Measurements from ENCODE around the gene CD69.

Gene CD69

GRCh38 chr12:9792961-9793617, 32.4 kb upstream of the CD69 start:
- no peak overlapping the region for H3K4me3 ChIP-seq (ENCODE audit: low read length)

DNA sequence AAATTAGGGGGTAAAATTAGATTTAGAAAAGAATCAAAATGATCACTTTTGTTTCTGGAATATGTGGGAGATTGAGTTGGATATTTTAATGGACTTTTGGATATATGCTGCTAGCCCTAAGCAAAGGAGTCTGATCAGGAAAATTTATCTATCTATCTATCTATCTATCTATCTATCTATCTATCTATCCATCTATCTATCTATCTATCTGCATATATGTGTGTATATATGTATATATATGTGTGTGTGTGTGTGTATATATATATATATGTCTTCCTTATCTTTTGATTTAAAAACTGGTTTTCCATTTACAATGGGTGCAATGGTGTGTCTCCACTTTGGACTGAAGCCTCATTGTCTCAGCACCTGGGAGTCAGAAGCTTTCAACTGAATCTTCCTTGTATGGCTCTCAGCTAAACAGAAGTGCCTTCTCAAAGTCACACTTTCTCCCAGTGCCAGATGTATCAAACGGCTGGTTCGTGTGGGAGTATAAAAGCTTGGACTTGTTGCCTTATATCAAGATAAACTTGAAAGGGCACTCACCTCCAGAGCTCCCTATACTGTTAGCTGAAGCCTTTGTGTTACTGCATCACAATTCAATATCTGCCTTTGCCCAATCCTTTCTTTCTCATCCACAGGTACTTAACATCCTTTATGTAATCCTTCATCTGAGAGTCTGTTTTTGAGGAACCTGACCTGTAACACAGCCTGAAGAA, 31.6 kb upstream of the CD69 start:
- H3F3A ChIP-seq (ENCODE audit: control insufficient read depth, insufficient read depth): peaks cover 6% of the 10 kb centered on the region
- TF ChIP-seq CTCF (IDR thresholded peaks at IDR 0.05; ENCODE audit: low read depth, low read length, poor library complexity, severe bottlenecking) (no peak), EZH2phosphoT487 (IDR thresholded peaks at IDR 0.05; ENCODE audit: borderline replicate concordance, low read length) (no peak)
- peaks cover 85% of the 10 kb centered on the region for H3K27me3 ChIP-seq (ENCODE audit: control insufficient read depth, low read length)
- H4K20me1 ChIP-seq (ENCODE audit: control insufficient read depth, insufficient read depth, low read depth, low read length): no peaks in the 10 kb centered on the region
- H3K4me3 ChIP-seq (ENCODE audit: low read length): no peak overlapping the region
- peaks cover 21% of the 10 kb centered on the region for H3K4me1 ChIP-seq (ENCODE audit: control insufficient read depth, low read length)
- no peaks in the 10 kb centered on the region for H3K36me3 ChIP-seq (ENCODE audit: control insufficient read depth, low read length)
- H3K9me2 ChIP-seq (replicated peaks; ENCODE audit: control insufficient read depth, low read length): no peaks in the 10 kb centered on the region
- no peak overlapping the region for H3K4me2 ChIP-seq (ENCODE audit: low read length)
- H3K79me2 ChIP-seq (ENCODE audit: control insufficient read depth, low read length): no peaks in the 10 kb centered on the region
- no peak overlapping the region for H3K27ac ChIP-seq (ENCODE audit: low read depth, low read length)
- H3K9me3 ChIP-seq (ENCODE audit: control insufficient read depth, insufficient read depth, low read length): peaks cover 4% of the 10 kb centered on the region; the same call in 1 of the 2 replicates

More at GRCh38 chr12:9792961-9793617, 32.4 kb upstream of the CD69 start:
- Histone ChIP-seq H3K27ac (ENCODE audit: low read depth, low read length) (no peak overlapping the region), H3K4me2 (ENCODE audit: low read length) (peak overlapping the region; percentile 12; the same call in 1 of the 2 replicates), H3K36me3 (ENCODE audit: control insufficient read depth, low read length) (no peaks in the 10 kb centered on the region), H3K4me1 (ENCODE audit: control insufficient read depth, low read length) (peaks cover 23% of the 10 kb centered on the region), H3K9me3 (ENCODE audit: control insufficient read depth, insufficient read depth, low read length) (peaks cover 4% of the 10 kb centered on the region; the same call in 1 of the 2 replicates), H3K79me2 (ENCODE audit: control insufficient read depth, low read length) (no peaks in the 10 kb centered on the region), H3F3A (ENCODE audit: control insufficient read depth, insufficient read depth) (peaks cover 6% of the 10 kb centered on the region), H3K27me3 (ENCODE audit: control insufficient read depth, low read length) (peaks cover 80% of the 10 kb centered on the region), H4K20me1 (ENCODE audit: control insufficient read depth, insufficient read depth, low read depth, low read length) (no peaks in the 10 kb centered on the region), H3K9me2 (replicated peaks; ENCODE audit: control insufficient read depth, low read length) (no peaks in the 10 kb centered on the region)
- TF ChIP-seq CTCF (IDR thresholded peaks at IDR 0.05; ENCODE audit: low read depth, low read length, poor library complexity, severe bottlenecking): no peak
- TF ChIP-seq EZH2phosphoT487 (IDR thresholded peaks at IDR 0.05; ENCODE audit: borderline replicate concordance, low read length): no peak

DNA sequence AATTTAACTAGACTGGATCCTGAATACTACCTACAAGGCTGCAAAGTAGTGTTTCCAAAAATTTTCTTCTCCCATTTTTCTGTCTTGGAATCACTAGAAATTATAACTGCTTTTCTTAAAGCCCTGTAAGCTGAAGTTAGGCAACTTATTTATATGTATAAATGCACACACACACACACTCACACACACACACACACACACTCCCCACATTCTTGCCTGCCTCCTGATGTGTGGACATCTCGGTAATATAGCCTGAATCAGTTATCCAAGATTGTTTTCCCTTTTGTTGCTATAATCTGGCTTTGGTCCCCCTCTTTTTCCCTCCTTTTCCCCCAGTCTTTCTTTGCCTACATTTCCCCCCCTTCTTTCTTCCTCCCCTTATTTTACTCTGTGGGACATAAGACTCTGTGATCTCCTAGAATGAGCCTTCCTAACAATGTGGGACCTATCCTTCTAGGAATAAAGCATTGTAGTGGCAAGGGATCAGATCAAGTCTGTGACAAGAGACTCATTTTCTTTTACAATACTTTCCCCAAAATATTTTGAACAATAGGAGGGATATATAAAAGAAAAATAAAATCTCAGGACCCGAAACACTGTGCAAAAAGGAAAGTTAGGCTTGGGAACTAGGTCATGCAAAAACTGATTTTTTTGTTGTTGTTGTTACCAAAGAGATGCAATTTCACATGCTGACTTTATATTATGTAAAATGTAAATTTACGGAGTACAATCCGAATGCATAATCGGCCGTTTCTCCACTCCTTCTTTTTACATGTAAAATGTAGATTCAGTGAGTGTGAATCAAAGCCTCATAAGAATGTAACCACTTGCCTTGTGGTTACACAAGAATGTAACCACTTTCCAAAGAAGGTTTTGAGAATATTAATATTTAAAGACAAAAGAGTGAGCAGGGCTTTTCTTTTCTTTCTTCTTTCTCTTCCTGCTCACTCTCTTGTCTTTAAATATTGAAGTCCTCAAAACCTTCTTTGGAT, 26.3 kb upstream of the CD69 start:
- peaks cover 4% of the 10 kb centered on the region; the same call in 1 of the 2 replicates for H3K9me3 ChIP-seq (ENCODE audit: control insufficient read depth, insufficient read depth, low read length)
- no peak overlapping the region for H3K4me3 ChIP-seq (ENCODE audit: low read length)
- TF ChIP-seq EZH2phosphoT487 (IDR thresholded peaks at IDR 0.05; ENCODE audit: borderline replicate concordance, low read length) (no peak), CTCF (IDR thresholded peaks at IDR 0.05; ENCODE audit: low read depth, low read length, poor library complexity, severe bottlenecking) (no peak)
- H3K36me3 ChIP-seq (ENCODE audit: control insufficient read depth, low read length): no peaks in the 10 kb centered on the region
- no peak overlapping the region for H3K27ac ChIP-seq (ENCODE audit: low read depth, low read length)
- peaks cover 67% of the 10 kb centered on the region for H3K27me3 ChIP-seq (ENCODE audit: control insufficient read depth, low read length)
- no peaks in the 10 kb centered on the region for H3K9me2 ChIP-seq (replicated peaks; ENCODE audit: control insufficient read depth, low read length)
- H3K4me1 ChIP-seq (ENCODE audit: control insufficient read depth, low read length): no peaks in the 10 kb centered on the region
- no peaks in the 10 kb centered on the region for H3K79me2 ChIP-seq (ENCODE audit: control insufficient read depth, low read length)
- no peak overlapping the region for H3K4me2 ChIP-seq (ENCODE audit: low read length)
- no peaks in the 10 kb centered on the region for H3F3A ChIP-seq (ENCODE audit: control insufficient read depth, insufficient read depth)
- no peaks in the 10 kb centered on the region for H4K20me1 ChIP-seq (ENCODE audit: control insufficient read depth, insufficient read depth, low read depth, low read length)

All from DOHH2 (cell line).